ENCODE results near the gene KCNA3. TPM values are rescaled to one million over a fixed set of nuclear protein-coding genes. Genes with fewer than 3 reads are reported as not detected.

The KCNA3 gene
- total and polyA plus RNA-seq, 8 donors, result 0.73 to 11.9 (median 3.3) TPM; not detected in 4

- DNase-seq, result no peak
- intact Hi-C loops (cut with DNase I; ENCODE audit: low total_unique reads), result no loop called here
- no peaks in the 10 kb centered on the region for H3K36me3 ChIP-seq
- H3K27me3 ChIP-seq, result peaks cover 17 to 73% (median 32%) of the 10 kb centered on the region in 3 donors
- peak overlapping the region; percentile 50 to 64 (median 54) for H3K4me3 ChIP-seq
- WGBS, 5 donors, result 26 to 69% (median 33%) methylated on average over 19 to 51 of the region's 51 CpGs
- H3K27ac ChIP-seq, result peak overlapping the region; percentile 32 to 85 (median 58)
- H3K9me3 ChIP-seq, result peaks cover 0 to 17% (median 3%) of the 10 kb centered on the region in 4 donors
- peaks cover 15 to 23% (median 17%) of the 10 kb centered on the region in 4 donors for H3K4me1 ChIP-seq
- no peak for TF ChIP-seq EP300 (IDR thresholded peaks at IDR 0.05)
- TF ChIP-seq, protein P1, sequence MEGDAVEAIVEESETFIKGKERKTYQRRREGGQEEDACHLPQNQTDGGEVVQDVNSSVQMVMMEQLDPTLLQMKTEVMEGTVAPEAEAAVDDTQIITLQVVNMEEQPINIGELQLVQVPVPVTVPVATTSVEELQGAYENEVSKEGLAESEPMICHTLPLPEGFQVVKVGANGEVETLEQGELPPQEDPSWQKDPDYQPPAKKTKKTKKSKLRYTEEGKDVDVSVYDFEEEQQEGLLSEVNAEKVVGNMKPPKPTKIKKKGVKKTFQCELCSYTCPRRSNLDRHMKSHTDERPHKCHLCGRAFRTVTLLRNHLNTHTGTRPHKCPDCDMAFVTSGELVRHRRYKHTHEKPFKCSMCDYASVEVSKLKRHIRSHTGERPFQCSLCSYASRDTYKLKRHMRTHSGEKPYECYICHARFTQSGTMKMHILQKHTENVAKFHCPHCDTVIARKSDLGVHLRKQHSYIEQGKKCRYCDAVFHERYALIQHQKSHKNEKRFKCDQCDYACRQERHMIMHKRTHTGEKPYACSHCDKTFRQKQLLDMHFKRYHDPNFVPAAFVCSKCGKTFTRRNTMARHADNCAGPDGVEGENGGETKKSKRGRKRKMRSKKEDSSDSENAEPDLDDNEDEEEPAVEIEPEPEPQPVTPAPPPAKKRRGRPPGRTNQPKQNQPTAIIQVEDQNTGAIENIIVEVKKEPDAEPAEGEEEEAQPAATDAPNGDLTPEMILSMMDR (IDR thresholded peaks at IDR 0.05), result no peak
- no peak for TF ChIP-seq POLR2AphosphoS5 (IDR thresholded peaks at IDR 0.05)
- TF ChIP-seq POLR2A (IDR thresholded peaks at IDR 0.05), result no peak
These were observed 869 bp downstream of the KCNA3 start for GRCh38 chr1:110673805-110674336.

- no peak for TF ChIP-seq EP300 (IDR thresholded peaks at IDR 0.05)
- TF ChIP-seq POLR2A (IDR thresholded peaks at IDR 0.05), result no peak
- no peak for TF ChIP-seq POLR2AphosphoS5 (IDR thresholded peaks at IDR 0.05)
- TF ChIP-seq, protein P1 (IDR thresholded peaks at IDR 0.05), result no peak
- Histone ChIP-seq H3K4me1 (peaks cover 15 to 23% (median 17%) of the 10 kb centered on the region in 4 donors), H3K27ac (peak overlapping the region; percentile 49 to 85 (median 58)), H3K36me3 (no peaks in the 10 kb centered on the region), H3K9me3 (peaks cover 0 to 17% (median 3%) of the 10 kb centered on the region in 4 donors), H3K4me3 (peak overlapping the region; percentile 50 to 64 (median 54)), H3K27me3 (peaks cover 17 to 74% (median 32%) of the 10 kb centered on the region in 3 donors)
- WGBS, 5 donors, result 65 to 75% (median 67%) methylated on average over 25 of the region's 25 CpGs
- intact Hi-C loops (cut with DNase I; ENCODE audit: low total_unique reads), result no loop called here
- no peak for DNase-seq
These were observed 1.5 kb downstream of the KCNA3 start for GRCh38 chr1:110673197-110673701.

DNA sequence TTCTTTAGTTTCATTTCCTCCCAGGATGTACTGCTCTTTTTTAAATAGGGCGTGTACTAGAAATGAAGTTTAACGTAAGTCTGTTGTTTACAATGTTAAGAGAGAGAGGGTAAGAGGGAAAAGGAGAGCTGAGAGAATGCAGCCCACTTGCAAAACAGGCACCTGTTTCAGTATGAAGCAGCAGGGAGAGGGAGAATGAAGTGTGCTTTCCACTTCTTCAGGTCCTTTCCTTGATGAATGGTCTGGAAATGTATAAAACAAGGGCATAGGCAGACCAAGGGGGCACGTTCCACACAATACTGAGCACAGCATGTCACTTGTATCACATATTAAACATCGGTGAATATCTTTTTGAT is 2.0 kb downstream of the KCNA3 start:
- TF ChIP-seq EP300 (IDR thresholded peaks at IDR 0.05) (no peak), POLR2AphosphoS5 (IDR thresholded peaks at IDR 0.05) (peak in 2 of 3 donors; percentile 46 to 62), POLR2A (IDR thresholded peaks at IDR 0.05) (peak in 1 of 4 donors; percentile 29)
- TF ChIP-seq, protein P1 (IDR thresholded peaks at IDR 0.05), result no peak
- H3K4me1 ChIP-seq, result peaks cover 15 to 23% (median 17%) of the 10 kb centered on the region in 4 donors
- H3K36me3 ChIP-seq, result no peaks in the 10 kb centered on the region
- 33 to 50% (median 37%) methylated on average over 4 of the region's 4 CpGs for WGBS, 5 donors
- H3K27ac ChIP-seq, result peak overlapping the region; percentile 49 to 85 (median 58)
- peaks cover 17 to 74% (median 32%) of the 10 kb centered on the region in 3 donors for H3K27me3 ChIP-seq
- H3K4me3 ChIP-seq, result peak overlapping the region; percentile 50 to 64 (median 54)
- peak in 1 of 2 donors; percentile 26 for DNase-seq
- intact Hi-C loops (cut with DNase I; ENCODE audit: low total_unique reads), result no loop called here
- H3K9me3 ChIP-seq, result peaks cover 0 to 17% (median 3%) of the 10 kb centered on the region in 4 donors

DNA sequence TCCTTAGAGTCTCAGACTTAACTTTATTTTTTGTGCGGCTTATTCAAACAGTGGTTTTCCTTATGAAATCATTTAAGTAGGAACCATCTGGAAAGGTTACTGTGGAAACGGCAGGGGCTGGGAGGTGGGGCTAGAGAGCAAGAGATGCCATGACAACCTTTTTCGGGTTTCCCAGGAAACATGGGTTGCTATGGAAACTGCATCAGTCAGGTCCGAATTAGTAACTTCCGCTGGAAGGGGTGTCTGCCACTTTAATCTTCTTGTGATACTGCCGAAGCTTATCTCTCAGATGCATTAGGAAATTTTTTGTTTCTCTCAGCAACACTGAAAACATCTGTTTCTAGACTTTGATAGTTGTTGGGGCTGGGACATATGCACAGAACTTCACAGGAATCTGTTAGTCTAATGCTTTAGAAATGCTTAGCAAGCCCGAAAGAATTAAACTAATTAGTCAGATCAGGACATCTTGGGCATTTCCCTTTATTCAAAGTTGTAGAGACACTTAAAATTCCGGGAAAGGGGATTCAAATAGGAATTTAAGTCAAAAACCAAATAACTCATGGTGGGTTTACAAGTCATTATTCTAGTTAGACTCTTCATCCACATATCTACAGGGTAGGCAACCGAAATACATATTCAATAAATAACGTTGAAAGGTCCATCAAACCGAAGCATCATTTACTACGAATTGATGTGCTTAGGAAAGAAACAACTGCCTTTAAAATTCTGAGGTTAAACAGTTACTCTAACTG is 2.6 kb downstream of the KCNA3 start:
- peaks cover 17 to 74% (median 32%) of the 10 kb centered on the region in 3 donors for H3K27me3 ChIP-seq
- H3K36me3 ChIP-seq, result no peaks in the 10 kb centered on the region
- peak overlapping the region in 2 of 4 donors; percentile 58 to 64 for H3K4me3 ChIP-seq
- no peak for TF ChIP-seq POLR2AphosphoS5 (IDR thresholded peaks at IDR 0.05)
- no peak for TF ChIP-seq POLR2A (IDR thresholded peaks at IDR 0.05)
- TF ChIP-seq, protein P1 (IDR thresholded peaks at IDR 0.05), result no peak
- no peak for TF ChIP-seq EP300 (IDR thresholded peaks at IDR 0.05)
- peak in 1 of 2 donors; percentile 66 for DNase-seq
- H3K27ac ChIP-seq, result peak overlapping the region in 3 of 5 donors; percentile 36 to 85 (median 58)
- H3K4me1 ChIP-seq, result peaks cover 15 to 23% (median 17%) of the 10 kb centered on the region in 4 donors
- 39 to 44% (median 40%) methylated on average over 12 of the region's 12 CpGs for WGBS, 5 donors
- H3K9me3 ChIP-seq, result peaks cover 0 to 17% (median 3%) of the 10 kb centered on the region in 4 donors
- intact Hi-C loops (cut with DNase I; ENCODE audit: low total_unique reads), result no loop called here

Measured in stomach (tissue), 9 donors.